GM23338 (cell line): ENCODE results near the gene PCNX1.

Experiments used
- CREB1 ChIP-seq: fragments of 250-450 bp; sonication (Bioruptor Pico); IDR thresholded peaks from 2 replicates; pipeline ENCODE4 v1.5.0; 2020; ENCODE audit warnings: low read depth, mild to moderate bottlenecking, moderate library complexity
- CTCF ChIP-seq, 2 experiments: fragments of 200-600 bp in 1 of 2; sonication (generic) in 1 of 2; conservative IDR thresholded peaks; 2 replicates each; pipeline versions ENCODE4 v1.5.1 to v1.6.1; 2016 to 2017; ENCODE audit warnings: antibody characterized with exemption in 2 of 2, low read depth in 2 of 2, mild to moderate bottlenecking in 2 of 2, moderate library complexity in 1 of 2
- EZH2 ChIP-seq: fragments of 200-600 bp; sonication (generic); IDR thresholded peaks from one replicate; pipeline ENCODE4 v1.8.0; 2017; ENCODE audit warnings: antibody characterized with exemption, mild to moderate bottlenecking, low read depth; ENCODE audit not compliant: unreplicated experiment
- EZH2phosphoT487 ChIP-seq: fragments of 200-600 bp; sonication (generic); IDR thresholded peaks from one replicate; pipeline ENCODE4 v1.8.1; 2018; ENCODE audit warnings: antibody characterized with exemption; ENCODE audit not compliant: unreplicated experiment
- JUNB ChIP-seq: IDR thresholded peaks from one replicate; pipeline ENCODE4 v1.6.1; 2016; ENCODE audit warnings: antibody characterized with exemption; ENCODE audit not compliant: unreplicated experiment
- POLR2AphosphoS5 ChIP-seq: IDR thresholded peaks from 2 replicates; pipeline ENCODE4 v1.6.1; 2016; ENCODE audit warnings: antibody characterized with exemption, low read depth
- REST ChIP-seq: IDR thresholded peaks from one replicate; pipeline ENCODE4 v1.6.1; 2018; ENCODE audit warnings: antibody characterized with exemption; ENCODE audit not compliant: unreplicated experiment
- STAT1 ChIP-seq: IDR thresholded peaks from one replicate; pipeline ENCODE4 v1.6.1; 2016; ENCODE audit warnings: antibody characterized with exemption; ENCODE audit not compliant: unreplicated experiment
- ZNF462 ChIP-seq: fragments of 250-450 bp; sonication (Bioruptor Pico); IDR thresholded peaks from 2 replicates; pipeline ENCODE4 v1.5.0; 2020; ENCODE audit warnings: mild to moderate bottlenecking, moderate library complexity

- TF ChIP-seq CTCF (conservative IDR thresholded peaks at IDR 0.05; ENCODE audit: low read depth in 2 of 2) (no peak), EZH2 (no peak), POLR2AphosphoS5 (no peak), REST (no peak), JUNB (no peak), ZNF462 (CRISPR knock-in tag) (no peak), EZH2phosphoT487 (no peak), CREB1 (CRISPR knock-in tag) (no peak), STAT1 (no peak)
These were observed 10.3 kb upstream of the PCNX1 start for GRCh38 chr14:70896981-70897380.
